ENCODE data around the gene IRF1.
"Not testable (repeated sequence)": the region's sequence is repeated elsewhere in the genome, so short reads cannot be mapped to it uniquely, and the experiment has no call there.

Gene IRF1

GRCh38 chr5:132528021-132528420 lies 37.4 kb upstream of the IRF1 start:
- Mint-ChIP-seq H3K36me3 (ENCODE audit: low read depth) (no peaks in the 10 kb centered on the region), H3K27ac (no peak overlapping the region), H3K27me3 (ENCODE audit: low read depth) (peaks cover 15% of the 10 kb centered on the region), H3K4me1 (no peaks in the 10 kb centered on the region), H3K9me3 (no peaks in the 10 kb centered on the region), H3K4me3 (no peak overlapping the region)
- TF ChIP-seq, protein P1, sequence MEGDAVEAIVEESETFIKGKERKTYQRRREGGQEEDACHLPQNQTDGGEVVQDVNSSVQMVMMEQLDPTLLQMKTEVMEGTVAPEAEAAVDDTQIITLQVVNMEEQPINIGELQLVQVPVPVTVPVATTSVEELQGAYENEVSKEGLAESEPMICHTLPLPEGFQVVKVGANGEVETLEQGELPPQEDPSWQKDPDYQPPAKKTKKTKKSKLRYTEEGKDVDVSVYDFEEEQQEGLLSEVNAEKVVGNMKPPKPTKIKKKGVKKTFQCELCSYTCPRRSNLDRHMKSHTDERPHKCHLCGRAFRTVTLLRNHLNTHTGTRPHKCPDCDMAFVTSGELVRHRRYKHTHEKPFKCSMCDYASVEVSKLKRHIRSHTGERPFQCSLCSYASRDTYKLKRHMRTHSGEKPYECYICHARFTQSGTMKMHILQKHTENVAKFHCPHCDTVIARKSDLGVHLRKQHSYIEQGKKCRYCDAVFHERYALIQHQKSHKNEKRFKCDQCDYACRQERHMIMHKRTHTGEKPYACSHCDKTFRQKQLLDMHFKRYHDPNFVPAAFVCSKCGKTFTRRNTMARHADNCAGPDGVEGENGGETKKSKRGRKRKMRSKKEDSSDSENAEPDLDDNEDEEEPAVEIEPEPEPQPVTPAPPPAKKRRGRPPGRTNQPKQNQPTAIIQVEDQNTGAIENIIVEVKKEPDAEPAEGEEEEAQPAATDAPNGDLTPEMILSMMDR (IDR thresholded peaks at IDR 0.05; ENCODE audit: unreplicated experiment in 3 of 3) = no peak

DNA sequence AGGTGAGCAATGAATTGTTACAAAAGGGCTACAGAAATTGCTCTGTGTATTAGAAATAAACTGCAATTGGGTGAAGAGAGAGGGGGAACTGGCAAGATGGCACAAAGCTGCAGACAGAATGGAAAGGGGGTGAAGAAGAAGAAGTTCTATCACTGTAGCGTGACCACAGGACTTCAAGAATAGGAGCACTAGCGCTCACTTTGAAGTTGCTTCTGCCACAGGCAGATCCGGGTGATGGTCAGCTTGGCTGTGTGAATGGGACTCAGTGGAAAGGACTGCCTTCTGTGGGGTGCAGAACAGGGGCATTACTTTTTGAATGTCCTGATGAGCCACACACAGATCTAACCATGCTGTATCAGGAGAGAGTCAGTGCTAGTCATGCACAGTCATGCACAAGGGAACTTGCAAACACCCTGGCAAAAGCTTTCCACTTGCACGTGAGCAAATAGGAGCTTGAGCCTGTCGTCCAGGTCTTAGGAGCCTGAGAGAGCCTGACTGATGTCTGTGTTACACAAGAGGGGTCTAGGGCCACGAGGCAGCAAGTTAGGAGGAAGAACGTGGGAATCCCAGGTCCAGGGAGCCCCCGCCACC lies 36.5 kb upstream of the IRF1 start:
- Mint-ChIP-seq H3K4me3 (no peak overlapping the region), H3K4me1 (no peaks in the 10 kb centered on the region), H3K9me3 (peaks cover 3% of the 10 kb centered on the region), H3K27ac (no peak overlapping the region), H3K36me3 (ENCODE audit: low read depth) (no peaks in the 10 kb centered on the region), H3K27me3 (ENCODE audit: low read depth) (peaks cover 15% of the 10 kb centered on the region)
- TF ChIP-seq, protein P1 (IDR thresholded peaks at IDR 0.05; ENCODE audit: unreplicated experiment in 3 of 3) = peak in 1 of 3 experiments; percentile 5

GRCh38 chr5:132526290-132526973 lies 35.9 kb upstream of the IRF1 start:
- peak overlapping the region in 1 of 3 experiments; percentile 43 for H3K4me3 Mint-ChIP-seq
- peaks cover 3% of the 10 kb centered on the region for H3K9me3 Mint-ChIP-seq
- H3K36me3 Mint-ChIP-seq (ENCODE audit: low read depth) = no peaks in the 10 kb centered on the region
- no peak overlapping the region for H3K27ac Mint-ChIP-seq
- peaks cover 15% of the 10 kb centered on the region for H3K27me3 Mint-ChIP-seq (ENCODE audit: low read depth)
- no peaks in the 10 kb centered on the region for H3K4me1 Mint-ChIP-seq
- TF ChIP-seq, protein P1 (IDR thresholded peaks at IDR 0.05; ENCODE audit: unreplicated experiment in 3 of 3) = peak; percentile 81 to 92 (median 91)

DNA sequence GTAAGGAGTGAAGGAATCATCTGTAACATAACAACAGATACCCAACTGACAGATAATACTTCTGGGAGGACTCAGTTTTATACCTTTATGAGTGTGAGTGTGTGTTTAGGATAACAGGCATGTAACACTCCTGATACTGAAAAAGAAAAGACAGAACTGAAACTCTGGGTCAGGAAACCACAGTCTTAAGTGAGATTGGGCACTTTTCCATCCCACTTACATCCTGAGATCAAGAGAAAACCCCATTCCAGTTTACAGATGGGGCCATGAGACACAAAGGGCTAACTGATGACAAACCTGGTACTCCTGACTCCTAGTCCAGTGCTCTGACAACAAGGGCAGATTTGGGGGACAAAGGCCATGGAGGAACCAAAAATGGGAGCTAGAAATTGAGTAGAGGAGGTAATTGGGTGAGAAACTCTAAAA lies 34.7 kb upstream of the IRF1 start:
- TF ChIP-seq, protein P1 (IDR thresholded peaks at IDR 0.05; ENCODE audit: unreplicated experiment in 3 of 3) = no peak
- Mint-ChIP-seq H3K27ac (no peak overlapping the region), H3K9me3 (peaks cover 10% of the 10 kb centered on the region), H3K36me3 (ENCODE audit: low read depth) (peaks cover 4% of the 10 kb centered on the region), H3K27me3 (ENCODE audit: low read depth) (peaks cover 15% of the 10 kb centered on the region), H3K4me1 (no peaks in the 10 kb centered on the region), H3K4me3 (no peak overlapping the region)

DNA sequence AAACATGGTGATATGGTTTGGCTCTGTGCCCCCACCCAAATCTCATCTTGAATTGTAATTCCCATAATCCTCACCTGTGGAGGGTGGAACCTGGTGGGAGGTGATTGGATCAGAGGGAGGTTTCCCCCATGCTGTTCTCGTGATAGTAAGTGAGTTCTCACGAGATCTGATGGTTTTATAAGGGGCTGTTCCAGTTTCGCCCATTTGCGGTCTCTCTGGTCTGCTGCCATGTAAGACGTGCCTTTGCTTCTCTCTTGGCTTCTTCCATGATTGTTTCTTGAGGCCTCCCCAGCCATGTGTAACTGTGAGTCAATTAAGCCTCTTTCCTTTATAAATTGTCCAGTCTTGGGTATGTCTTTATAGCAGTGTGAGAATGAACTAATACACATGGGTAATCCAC lies 34.3 kb upstream of the IRF1 start:
- not testable (repeated sequence) for H3K4me3 Mint-ChIP-seq; H3K27ac Mint-ChIP-seq; H3K4me1 Mint-ChIP-seq; H3K36me3 Mint-ChIP-seq (ENCODE audit: low read depth)
- H3K27me3 Mint-ChIP-seq (ENCODE audit: low read depth) = peaks cover 15% of the 10 kb centered on the region
- H3K9me3 Mint-ChIP-seq = peaks cover 13% of the 10 kb centered on the region

DNA sequence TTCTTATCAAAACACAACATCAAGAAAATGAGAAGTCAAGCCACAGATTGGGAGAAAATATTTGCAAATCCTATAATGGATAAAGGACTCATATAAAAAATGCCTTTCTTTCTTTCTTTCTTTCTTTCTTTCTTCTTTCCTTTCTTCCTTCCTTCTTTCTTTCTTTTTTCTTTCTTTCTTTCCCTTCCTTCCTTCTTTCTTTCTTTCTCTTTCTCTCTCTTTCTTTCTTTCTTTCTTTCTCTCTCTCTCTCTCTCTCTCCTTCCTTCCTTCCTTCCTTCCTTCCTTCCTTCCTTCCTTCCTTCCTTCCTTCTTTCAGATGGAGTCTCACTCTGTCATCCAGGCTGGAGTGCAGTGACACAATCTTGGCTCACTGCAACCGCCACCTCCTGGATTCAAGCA lies 31.5 kb upstream of the IRF1 start:
- not testable (repeated sequence) for H3K4me3 Mint-ChIP-seq; H3K4me1 Mint-ChIP-seq; H3K36me3 Mint-ChIP-seq (ENCODE audit: low read depth); H3K27ac Mint-ChIP-seq
- Mint-ChIP-seq H3K27me3 (ENCODE audit: low read depth) (peaks cover 15% of the 10 kb centered on the region), H3K9me3 (peaks cover 13% of the 10 kb centered on the region)

GRCh38 chr5:132513618-132514336 lies 23.2 kb upstream of the IRF1 start:
- H3K9me3 Mint-ChIP-seq = peaks cover 29% of the 10 kb centered on the region
- not testable (repeated sequence) for H3K27me3 Mint-ChIP-seq (ENCODE audit: low read depth); H3K27ac Mint-ChIP-seq; H3K36me3 Mint-ChIP-seq (ENCODE audit: low read depth); H3K4me3 Mint-ChIP-seq; H3K4me1 Mint-ChIP-seq

Data from nephron (organoid).